GM18499 (cell line): ENCODE results near the gene SNX9.
"Not testable (repeated sequence)": the region's sequence is repeated elsewhere in the genome, so short reads cannot be mapped to it uniquely, and the experiment has no call there.

Experiments
- ATAC-seq: cut with Tn5 transposase; IDR thresholded peaks from one replicate; pipeline ENCODE4 v1.9.1; 2021; ENCODE audit warnings: moderate number of reproducible peaks; ENCODE audit not compliant: insufficient read depth, unreplicated experiment

The SNX9 gene

GRCh38 chr6:157823001-157823527 lies at the start of gene SNX9:
Gene SNX9 (plus strand): TSS chr6:157823246. CDS start chr6:157823435, 189 bp downstream.
- peak; percentile 32 for ATAC-seq

- ATAC-seq = no peak
These were observed 49.7 kb upstream of the SNX9 start for GRCh38 chr6:157773248-157773773.

DNA sequence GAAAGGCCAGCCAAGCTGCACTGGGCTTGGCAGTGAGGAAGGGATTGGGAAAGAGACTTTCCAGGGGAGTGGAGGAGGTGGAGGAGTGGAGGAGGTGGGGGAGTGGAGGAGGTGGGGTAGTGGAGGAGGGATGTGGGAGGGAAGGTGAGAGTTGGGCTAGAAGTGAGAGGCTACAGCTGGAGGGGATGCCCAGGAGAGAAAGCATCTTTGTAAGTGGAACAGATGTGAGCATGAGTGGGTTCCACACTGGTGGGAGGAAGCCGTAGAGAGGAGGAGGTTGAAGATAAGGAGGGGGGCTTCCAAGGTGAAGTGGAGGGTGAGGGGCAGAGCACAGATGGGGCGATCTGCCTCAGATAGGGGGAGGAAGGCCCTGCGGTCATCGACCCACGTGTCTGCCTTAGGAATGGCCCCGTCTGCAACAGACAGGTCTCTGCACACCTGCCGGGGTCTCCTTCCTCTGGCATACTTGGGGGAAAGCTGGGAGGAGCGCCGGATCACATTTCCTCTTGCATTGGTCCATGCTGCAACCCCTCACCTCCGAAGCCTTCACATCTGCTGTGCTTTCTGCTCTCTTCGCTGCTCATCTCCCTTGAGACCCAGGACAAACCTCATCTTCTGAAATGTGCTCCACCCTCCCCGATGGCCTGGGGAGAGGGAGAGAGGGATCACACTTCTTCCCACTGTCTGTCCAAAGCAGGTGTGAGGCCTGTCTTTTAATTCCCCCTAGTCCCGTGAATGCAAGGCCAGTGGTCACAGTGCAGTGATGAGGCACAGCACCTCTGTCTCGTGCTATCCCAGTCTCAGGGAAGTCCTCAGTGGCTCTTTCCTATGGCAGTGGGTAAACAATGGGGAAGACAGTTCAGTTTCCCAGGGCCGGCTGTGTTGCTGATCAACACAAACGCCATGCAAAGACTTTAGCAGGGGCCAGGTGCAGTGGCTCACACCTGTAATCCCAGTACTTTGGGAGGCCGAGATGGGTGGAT lies 48.6 kb upstream of the SNX9 start:
- ATAC-seq = no peak

GRCh38 chr6:157775376-157775775 lies 47.7 kb upstream of the SNX9 start:
- ATAC-seq = no peak

DNA sequence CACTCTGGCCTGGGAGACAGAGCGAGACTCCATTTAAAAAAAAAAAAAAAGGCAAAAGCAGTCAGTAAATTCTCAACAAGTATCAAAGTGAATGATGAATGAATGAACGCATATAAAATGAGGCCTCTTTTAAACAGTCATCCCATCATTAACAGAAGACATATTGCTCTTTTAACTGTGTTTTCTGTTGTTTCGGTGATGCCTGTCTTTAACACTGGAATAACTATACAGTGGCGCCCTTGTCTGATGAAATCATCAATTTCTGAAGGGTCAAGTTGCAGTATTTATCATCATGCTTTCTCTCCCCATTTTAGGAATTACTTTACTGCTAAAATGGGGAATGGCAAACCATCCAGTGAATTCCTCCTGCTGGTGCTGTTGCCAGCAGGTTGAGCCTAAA lies 45.7 kb upstream of the SNX9 start:
- ATAC-seq = no peak

- no peak for ATAC-seq
These were observed 44.3 kb upstream of the SNX9 start for GRCh38 chr6:157778719-157779118.

DNA sequence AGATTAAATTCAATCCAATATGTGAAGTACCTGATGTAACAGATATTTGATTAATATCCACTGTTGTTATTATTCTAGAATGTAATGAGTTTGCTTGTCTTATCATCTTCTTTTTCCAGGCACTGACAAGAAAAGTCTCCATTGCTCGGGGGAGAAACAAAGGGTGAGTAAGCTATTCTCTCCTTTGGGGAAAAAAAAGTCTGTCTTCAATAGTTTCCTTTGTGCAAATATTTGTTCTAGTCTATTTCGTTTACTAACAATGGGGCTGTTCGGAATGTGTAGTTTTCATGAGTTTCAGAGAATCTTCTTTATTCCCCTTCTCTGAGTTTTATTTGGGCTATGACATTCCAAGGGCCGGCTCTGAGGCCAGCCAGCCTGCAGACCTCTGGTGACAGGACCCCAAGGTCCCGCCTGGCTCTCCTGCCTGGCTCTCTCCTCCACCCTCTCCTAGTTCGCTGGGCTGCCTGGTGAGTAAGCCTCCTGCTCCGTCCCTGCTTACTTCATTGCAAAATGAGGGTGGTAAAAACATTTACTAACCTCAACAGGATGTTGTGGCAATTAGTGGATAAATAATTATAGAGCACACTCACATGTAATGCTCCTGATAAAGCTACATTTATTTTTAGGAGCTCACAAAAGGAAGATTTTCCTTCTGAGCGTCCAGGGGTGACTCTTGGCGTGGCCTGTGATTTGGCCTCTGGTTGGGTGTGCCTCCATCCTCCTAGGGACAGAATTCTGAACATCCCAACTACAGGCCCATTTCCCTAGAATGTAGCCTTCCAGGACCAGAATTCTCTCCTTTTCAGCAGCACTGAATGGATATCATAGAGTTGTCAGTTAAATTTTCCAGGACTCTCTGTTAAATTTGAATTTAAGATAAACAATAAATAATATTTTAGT lies 43.1 kb upstream of the SNX9 start:
- ATAC-seq = no peak

DNA sequence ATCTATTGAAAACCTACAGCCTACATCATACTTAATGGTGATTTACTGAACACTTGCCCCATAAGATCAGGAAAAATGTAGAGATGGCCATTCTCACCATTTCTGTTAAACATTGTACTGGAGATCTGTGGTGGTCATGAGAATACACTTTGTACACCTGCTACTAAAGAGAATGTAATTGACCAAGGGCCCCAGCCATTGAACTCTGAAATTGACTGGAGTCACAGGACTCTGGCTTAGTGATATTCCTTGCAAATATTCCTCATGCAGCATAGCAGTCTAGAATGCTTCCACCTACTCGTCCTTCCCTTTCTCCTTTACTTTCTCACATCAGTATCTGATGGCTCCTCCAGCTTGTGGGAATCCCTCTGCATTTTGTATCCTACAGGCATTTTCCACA lies 37.4 kb upstream of the SNX9 start:
- ATAC-seq = no peak

GRCh38 chr6:157786221-157786620 lies 36.8 kb upstream of the SNX9 start:
- no peak for ATAC-seq

- no peak for ATAC-seq
These were observed 36.0 kb upstream of the SNX9 start for GRCh38 chr6:157787080-157787479.

- no peak for ATAC-seq
These were observed 34.9 kb upstream of the SNX9 start for GRCh38 chr6:157788180-157788579.

GRCh38 chr6:157789297-157789696 lies 33.7 kb upstream of the SNX9 start:
- ATAC-seq = no peak

DNA sequence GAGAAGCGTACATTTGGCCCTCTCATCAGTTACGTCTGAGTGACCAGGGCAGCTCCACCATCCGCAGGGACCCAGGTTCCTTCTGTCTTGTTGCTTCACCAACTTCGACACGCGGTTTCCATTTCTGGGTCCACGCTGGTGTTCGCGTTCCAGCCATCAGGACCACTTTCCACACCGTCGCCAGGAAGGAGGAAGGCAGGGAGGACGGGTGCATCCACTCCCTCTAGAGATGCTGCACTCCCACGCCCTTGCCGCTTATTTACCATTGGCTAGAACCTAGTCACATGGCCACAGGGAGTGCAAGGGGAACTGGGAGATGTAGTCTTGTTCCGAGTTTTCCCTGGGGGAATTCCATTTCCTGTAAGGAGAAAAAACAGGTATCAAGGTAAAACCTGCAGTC lies 33.2 kb upstream of the SNX9 start:
- no peak for ATAC-seq

- ATAC-seq = no peak
These were observed 32.4 kb upstream of the SNX9 start for GRCh38 chr6:157790548-157791160.

DNA sequence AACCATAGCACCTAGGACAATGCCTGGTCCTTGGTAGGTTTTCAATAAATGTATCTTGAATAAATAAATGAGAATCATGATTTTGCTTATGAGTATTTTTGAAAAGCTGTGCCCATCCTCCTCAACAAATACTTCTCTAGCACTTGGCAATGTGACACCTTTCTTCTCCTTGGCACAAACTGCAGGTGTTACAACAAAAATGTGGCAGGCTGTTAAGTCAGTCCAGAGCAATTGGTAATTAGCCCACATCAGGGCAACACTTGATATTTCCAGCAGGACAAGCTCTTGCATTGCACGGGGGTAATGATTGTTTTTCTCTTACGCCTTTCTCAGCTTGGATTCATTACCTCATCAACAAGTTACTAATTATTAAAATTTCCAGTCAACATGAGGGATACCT lies 31.6 kb upstream of the SNX9 start:
- no peak for ATAC-seq

GRCh38 chr6:157792671-157793070 lies 30.4 kb upstream of the SNX9 start:
- ATAC-seq = no peak

DNA sequence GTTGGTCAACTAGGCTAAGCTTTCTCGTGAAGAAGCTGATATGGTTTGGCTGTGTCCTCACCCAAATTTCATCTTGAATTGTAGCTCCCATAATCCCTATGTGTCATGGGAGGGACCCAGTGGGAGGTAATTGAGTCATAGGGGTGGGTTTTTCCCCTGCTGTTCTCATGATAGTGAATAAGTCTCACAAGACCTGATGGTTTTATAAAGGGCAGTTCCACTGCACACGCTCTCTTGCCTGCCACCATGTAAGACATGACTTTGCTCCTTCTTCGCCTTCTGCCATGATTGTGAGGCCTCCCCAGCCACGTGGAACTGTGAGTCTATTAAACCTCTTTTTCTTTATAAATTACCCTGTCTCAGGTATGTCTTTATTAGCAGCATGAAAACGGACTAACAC lies 29.0 kb upstream of the SNX9 start:
- not testable (repeated sequence) for ATAC-seq

DNA sequence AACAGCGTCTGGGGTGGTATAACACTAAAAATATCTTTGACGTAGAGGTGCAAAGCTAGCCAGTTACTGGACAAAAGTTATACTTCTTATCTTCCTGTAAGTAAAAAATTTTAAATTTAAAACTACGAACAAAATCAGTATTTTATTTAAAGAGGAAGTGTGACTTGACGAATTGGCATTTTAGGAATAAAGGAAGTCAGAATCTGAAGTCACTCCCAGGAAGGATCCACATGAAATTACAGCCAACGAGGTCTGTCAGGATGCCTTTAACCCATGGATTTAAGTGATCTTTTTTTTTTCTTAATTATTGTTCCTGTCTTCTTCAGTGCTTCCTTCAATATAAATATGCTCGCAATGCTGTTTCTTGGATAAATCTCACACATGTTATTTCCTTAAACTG lies 27.2 kb upstream of the SNX9 start:
- no peak for ATAC-seq

DNA sequence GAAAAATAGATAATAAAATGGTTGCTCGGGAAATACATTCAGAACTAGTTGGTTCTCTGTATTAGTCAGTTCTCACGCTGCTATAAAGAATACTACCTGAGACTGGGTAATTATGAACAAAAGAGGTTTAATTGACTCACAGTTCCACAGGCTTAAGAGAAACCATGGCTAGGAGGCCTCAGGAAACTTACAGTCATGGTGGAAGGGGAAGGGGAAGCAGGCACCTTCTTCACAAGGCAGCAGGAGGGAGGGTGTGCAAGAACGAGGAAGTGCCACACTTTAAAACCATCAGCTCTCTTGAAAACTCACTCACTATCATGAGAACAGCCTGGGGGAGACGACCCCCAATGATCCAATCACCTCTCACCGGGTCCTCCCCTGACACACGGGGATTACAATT lies 24.2 kb upstream of the SNX9 start:
- no peak for ATAC-seq

GRCh38 chr6:157799561-157799960 lies 23.5 kb upstream of the SNX9 start:
- not testable (repeated sequence) for ATAC-seq
